Stimulated activated CD8-positive, alpha-beta memory T cell treated with anti-CD3 and anti-CD28 coated beads, Interleukin-2, amount 100 ng/mL, for 48 hours (primary cell): ENCODE measurements around the gene VSIG1.

Experiments used
- DNase-seq, 2 donors: peaks; one replicate each; pipeline ENCODE4 v3.0.0-alpha.2; 2020; ENCODE audit warnings: low read depth in 2 of 2

Gene VSIG1

GRCh38 chrX:108044554-108045256 is at the start of gene VSIG1:
TSS of gene VSIG1 (plus strand) at chrX:108045065. CDS start at chrX:108045131, 66 bp downstream.
- DNase-seq = no peak

GRCh38 chrX:107996124-107996523 is 48.7 kb upstream of the VSIG1 start:
- no peak for DNase-seq

GRCh38 chrX:108000751-108001150 is 44.1 kb upstream of the VSIG1 start:
- DNase-seq = no peak

- DNase-seq = no peak
These were observed 43.5 kb upstream of the VSIG1 start for GRCh38 chrX:108001218-108001814.

GRCh38 chrX:108018656-108019381 is 26.0 kb upstream of the VSIG1 start:
- no peak for DNase-seq

- no peak for DNase-seq
These were observed 25.4 kb upstream of the VSIG1 start for GRCh38 chrX:108019382-108019875.

- DNase-seq = no peak
These were observed 24.2 kb upstream of the VSIG1 start for GRCh38 chrX:108020631-108021030.

GRCh38 chrX:108022491-108023089 is 22.3 kb upstream of the VSIG1 start:
- no peak for DNase-seq

GRCh38 chrX:108025376-108025775 is 19.5 kb upstream of the VSIG1 start:
- no peak for DNase-seq

GRCh38 chrX:108025954-108026600 is 18.8 kb upstream of the VSIG1 start:
- DNase-seq = no peak

GRCh38 chrX:108028854-108029253 is 16.0 kb upstream of the VSIG1 start:
- no peak for DNase-seq

- DNase-seq = no peak
These were observed 14.7 kb upstream of the VSIG1 start for GRCh38 chrX:108029928-108030711.

GRCh38 chrX:108032944-108033343 is 11.9 kb upstream of the VSIG1 start:
- no peak for DNase-seq

- no peak for DNase-seq
These were observed 11.0 kb upstream of the VSIG1 start for GRCh38 chrX:108033890-108034289.

- no peak for DNase-seq
These were observed 10.1 kb upstream of the VSIG1 start for GRCh38 chrX:108034725-108035124.

- DNase-seq = no peak
These were observed 8.4 kb upstream of the VSIG1 start for GRCh38 chrX:108036298-108036973.

- no peak for DNase-seq
These were observed 4.8 kb downstream of the VSIG1 start for GRCh38 chrX:108049649-108050048.

- no peak for DNase-seq
These were observed 8.4 kb downstream of the VSIG1 start for GRCh38 chrX:108053218-108053617.

- no peak for DNase-seq
These were observed 10.7 kb downstream of the VSIG1 start for GRCh38 chrX:108055546-108055945.

- no peak for DNase-seq
These were observed 14.9 kb downstream of the VSIG1 start for GRCh38 chrX:108059801-108060200.
